ENCODE measurements around the gene CAND2. TPM values are rescaled to one million over a fixed set of nuclear protein-coding genes. Genes with fewer than 3 reads are reported as not detected.
"Not testable (repeated sequence)": the region's sequence is repeated elsewhere in the genome, so short reads cannot be mapped to it uniquely, and the experiment has no call there.

Gene CAND2
- total and polyA plus RNA-seq, 2 experiments from 2014 or later = 5.6 to 20.5 TPM

DNA sequence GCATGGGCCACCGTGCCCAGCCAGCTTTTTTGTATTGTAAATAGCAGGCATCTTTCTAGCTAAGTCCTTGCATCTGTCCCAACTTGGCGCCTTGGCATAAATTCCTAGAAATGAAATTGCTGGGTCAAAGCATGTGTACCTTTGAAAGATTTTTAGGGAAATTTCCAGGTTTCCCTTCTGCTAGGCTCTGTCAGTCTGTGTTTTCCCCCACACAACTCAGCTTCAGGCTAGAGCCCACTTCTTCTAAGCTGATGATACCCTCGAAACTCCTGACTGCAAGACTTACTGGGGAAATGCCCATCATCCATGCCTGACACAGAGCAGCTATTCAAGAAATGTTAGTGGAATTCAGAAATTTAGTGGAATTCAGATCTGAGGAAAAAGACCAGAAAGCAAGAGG lies 55.7 kb downstream of the CAND2 start:
- no peaks in the 10 kb centered on the region for H3K9me2 ChIP-seq (ENCODE audit: insufficient read depth)
- H3K4me1 ChIP-seq (ENCODE audit: insufficient read depth) = no peaks in the 10 kb centered on the region
- H3K36me3 ChIP-seq (ENCODE audit: insufficient read depth) = no peaks in the 10 kb centered on the region
- H3K27ac Mint-ChIP-seq = no peak overlapping the region
- DNase-seq (ENCODE audit: low spot score) = no peak
- H2AFZ ChIP-seq = no peak overlapping the region
- H3K36me3 Mint-ChIP-seq (ENCODE audit: low read depth) = no peaks in the 10 kb centered on the region; the same call in 2 of the 3 replicates
- no peak overlapping the region for H3K4me3 ChIP-seq
- no peak overlapping the region for H3K4me3 Mint-ChIP-seq
- no peaks in the 10 kb centered on the region for H3K4me1 Mint-ChIP-seq
- H3F3A ChIP-seq (replicated peaks; ENCODE audit: low read depth) = no peaks in the 10 kb centered on the region
- H3K4me2 ChIP-seq = no peak overlapping the region
- peaks cover 12% of the 10 kb centered on the region for H3K27me3 Mint-ChIP-seq (ENCODE audit: insufficient read depth, low read depth, poor library complexity)
- no peaks in the 10 kb centered on the region for H4K20me1 ChIP-seq (replicated peaks; ENCODE audit: insufficient read depth)
- H3K27ac ChIP-seq (ENCODE audit: low read depth) = no peak overlapping the region
- H3K9me3 Mint-ChIP-seq = peaks cover 14% of the 10 kb centered on the region
- ATAC-seq = no peak
- no peaks in the 10 kb centered on the region for H3K79me2 ChIP-seq (replicated peaks; ENCODE audit: insufficient read depth)
- TF ChIP-seq, protein P1, sequence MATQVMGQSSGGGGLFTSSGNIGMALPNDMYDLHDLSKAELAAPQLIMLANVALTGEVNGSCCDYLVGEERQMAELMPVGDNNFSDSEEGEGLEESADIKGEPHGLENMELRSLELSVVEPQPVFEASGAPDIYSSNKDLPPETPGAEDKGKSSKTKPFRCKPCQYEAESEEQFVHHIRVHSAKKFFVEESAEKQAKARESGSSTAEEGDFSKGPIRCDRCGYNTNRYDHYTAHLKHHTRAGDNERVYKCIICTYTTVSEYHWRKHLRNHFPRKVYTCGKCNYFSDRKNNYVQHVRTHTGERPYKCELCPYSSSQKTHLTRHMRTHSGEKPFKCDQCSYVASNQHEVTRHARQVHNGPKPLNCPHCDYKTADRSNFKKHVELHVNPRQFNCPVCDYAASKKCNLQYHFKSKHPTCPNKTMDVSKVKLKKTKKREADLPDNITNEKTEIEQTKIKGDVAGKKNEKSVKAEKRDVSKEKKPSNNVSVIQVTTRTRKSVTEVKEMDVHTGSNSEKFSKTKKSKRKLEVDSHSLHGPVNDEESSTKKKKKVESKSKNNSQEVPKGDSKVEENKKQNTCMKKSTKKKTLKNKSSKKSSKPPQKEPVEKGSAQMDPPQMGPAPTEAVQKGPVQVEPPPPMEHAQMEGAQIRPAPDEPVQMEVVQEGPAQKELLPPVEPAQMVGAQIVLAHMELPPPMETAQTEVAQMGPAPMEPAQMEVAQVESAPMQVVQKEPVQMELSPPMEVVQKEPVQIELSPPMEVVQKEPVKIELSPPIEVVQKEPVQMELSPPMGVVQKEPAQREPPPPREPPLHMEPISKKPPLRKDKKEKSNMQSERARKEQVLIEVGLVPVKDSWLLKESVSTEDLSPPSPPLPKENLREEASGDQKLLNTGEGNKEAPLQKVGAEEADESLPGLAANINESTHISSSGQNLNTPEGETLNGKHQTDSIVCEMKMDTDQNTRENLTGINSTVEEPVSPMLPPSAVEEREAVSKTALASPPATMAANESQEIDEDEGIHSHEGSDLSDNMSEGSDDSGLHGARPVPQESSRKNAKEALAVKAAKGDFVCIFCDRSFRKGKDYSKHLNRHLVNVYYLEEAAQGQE (IDR thresholded peaks at IDR 0.05; ENCODE audit: unreplicated experiment) = no peak
- TF ChIP-seq EZH2phosphoT487 (IDR thresholded peaks at IDR 0.05; ENCODE audit: unreplicated experiment) (no peak), CREB1 (CRISPR knock-in tag; IDR thresholded peaks at IDR 0.05; ENCODE audit: low read depth) (no peak), ZNF331 (CRISPR knock-in tag; IDR thresholded peaks at IDR 0.05; ENCODE audit: low read depth) (no peak), EZH2 (IDR thresholded peaks at IDR 0.05; ENCODE audit: low read depth, unreplicated experiment) (no peak), STAT1 (IDR thresholded peaks at IDR 0.05; ENCODE audit: unreplicated experiment) (no peak), NANOG (IDR thresholded peaks at IDR 0.05; ENCODE audit: borderline replicate concordance) (no peak), POLR2AphosphoS5 (IDR thresholded peaks at IDR 0.05; ENCODE audit: low read depth) (no peak), ZNF114 (CRISPR knock-in tag; IDR thresholded peaks at IDR 0.05) (no peak)
- TF ChIP-seq, protein P2, sequence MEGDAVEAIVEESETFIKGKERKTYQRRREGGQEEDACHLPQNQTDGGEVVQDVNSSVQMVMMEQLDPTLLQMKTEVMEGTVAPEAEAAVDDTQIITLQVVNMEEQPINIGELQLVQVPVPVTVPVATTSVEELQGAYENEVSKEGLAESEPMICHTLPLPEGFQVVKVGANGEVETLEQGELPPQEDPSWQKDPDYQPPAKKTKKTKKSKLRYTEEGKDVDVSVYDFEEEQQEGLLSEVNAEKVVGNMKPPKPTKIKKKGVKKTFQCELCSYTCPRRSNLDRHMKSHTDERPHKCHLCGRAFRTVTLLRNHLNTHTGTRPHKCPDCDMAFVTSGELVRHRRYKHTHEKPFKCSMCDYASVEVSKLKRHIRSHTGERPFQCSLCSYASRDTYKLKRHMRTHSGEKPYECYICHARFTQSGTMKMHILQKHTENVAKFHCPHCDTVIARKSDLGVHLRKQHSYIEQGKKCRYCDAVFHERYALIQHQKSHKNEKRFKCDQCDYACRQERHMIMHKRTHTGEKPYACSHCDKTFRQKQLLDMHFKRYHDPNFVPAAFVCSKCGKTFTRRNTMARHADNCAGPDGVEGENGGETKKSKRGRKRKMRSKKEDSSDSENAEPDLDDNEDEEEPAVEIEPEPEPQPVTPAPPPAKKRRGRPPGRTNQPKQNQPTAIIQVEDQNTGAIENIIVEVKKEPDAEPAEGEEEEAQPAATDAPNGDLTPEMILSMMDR (conservative IDR thresholded peaks at IDR 0.05; ENCODE audit: low read depth in 2 of 2) = no peak
- TF ChIP-seq, protein P3, sequence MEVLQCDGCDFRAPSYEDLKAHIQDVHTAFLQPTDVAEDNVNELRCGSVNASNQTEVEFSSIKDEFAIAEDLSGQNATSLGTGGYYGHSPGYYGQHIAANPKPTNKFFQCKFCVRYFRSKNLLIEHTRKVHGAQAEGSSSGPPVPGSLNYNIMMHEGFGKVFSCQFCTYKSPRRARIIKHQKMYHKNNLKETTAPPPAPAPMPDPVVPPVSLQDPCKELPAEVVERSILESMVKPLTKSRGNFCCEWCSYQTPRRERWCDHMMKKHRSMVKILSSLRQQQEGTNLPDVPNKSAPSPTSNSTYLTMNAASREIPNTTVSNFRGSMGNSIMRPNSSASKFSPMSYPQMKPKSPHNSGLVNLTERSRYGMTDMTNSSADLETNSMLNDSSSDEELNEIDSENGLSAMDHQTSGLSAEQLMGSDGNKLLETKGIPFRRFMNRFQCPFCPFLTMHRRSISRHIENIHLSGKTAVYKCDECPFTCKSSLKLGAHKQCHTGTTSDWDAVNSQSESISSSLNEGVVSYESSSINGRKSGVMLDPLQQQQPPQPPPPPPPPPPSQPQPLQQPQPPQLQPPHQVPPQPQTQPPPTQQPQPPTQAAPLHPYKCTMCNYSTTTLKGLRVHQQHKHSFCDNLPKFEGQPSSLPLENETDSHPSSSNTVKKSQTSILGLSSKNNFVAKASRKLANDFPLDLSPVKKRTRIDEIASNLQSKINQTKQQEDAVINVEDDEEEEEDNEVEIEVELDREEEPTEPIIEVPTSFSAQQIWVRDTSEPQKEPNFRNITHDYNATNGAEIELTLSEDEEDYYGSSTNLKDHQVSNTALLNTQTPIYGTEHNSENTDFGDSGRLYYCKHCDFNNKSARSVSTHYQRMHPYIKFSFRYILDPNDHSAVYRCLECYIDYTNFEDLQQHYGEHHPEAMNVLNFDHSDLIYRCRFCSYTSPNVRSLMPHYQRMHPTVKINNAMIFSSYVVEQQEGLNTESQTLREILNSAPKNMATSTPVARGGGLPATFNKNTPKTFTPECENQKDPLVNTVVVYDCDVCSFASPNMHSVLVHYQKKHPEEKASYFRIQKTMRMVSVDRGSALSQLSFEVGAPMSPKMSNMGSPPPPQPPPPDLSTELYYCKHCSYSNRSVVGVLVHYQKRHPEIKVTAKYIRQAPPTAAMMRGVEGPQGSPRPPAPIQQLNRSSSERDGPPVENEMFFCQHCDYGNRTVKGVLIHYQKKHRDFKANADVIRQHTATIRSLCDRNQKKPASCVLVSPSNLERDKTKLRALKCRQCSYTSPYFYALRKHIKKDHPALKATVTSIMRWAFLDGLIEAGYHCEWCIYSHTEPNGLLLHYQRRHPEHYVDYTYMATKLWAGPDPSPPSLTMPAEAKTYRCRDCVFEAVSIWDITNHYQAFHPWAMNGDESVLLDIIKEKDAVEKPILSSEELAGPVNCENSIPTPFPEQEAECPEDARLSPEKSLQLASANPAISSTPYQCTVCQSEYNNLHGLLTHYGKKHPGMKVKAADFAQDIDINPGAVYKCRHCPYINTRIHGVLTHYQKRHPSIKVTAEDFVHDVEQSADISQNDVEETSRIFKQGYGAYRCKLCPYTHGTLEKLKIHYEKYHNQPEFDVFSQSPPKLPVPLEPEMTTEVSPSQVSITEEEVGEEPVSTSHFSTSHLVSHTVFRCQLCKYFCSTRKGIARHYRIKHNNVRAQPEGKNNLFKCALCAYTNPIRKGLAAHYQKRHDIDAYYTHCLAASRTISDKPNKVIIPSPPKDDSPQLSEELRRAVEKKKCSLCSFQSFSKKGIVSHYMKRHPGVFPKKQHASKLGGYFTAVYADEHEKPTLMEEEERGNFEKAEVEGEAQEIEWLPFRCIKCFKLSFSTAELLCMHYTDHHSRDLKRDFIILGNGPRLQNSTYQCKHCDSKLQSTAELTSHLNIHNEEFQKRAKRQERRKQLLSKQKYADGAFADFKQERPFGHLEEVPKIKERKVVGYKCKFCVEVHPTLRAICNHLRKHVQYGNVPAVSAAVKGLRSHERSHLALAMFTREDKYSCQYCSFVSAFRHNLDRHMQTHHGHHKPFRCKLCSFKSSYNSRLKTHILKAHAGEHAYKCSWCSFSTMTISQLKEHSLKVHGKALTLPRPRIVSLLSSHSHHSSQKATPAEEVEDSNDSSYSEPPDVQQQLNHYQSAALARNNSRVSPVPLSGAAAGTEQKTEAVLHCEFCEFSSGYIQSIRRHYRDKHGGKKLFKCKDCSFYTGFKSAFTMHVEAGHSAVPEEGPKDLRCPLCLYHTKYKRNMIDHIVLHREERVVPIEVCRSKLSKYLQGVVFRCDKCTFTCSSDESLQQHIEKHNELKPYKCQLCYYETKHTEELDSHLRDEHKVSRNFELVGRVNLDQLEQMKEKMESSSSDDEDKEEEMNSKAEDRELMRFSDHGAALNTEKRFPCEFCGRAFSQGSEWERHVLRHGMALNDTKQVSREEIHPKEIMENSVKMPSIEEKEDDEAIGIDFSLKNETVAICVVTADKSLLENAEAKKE (CRISPR knock-in tag; IDR thresholded peaks at IDR 0.05) = no peak
- no peaks in the 10 kb centered on the region for H3K27me3 ChIP-seq (ENCODE audit: insufficient read depth)

DNA sequence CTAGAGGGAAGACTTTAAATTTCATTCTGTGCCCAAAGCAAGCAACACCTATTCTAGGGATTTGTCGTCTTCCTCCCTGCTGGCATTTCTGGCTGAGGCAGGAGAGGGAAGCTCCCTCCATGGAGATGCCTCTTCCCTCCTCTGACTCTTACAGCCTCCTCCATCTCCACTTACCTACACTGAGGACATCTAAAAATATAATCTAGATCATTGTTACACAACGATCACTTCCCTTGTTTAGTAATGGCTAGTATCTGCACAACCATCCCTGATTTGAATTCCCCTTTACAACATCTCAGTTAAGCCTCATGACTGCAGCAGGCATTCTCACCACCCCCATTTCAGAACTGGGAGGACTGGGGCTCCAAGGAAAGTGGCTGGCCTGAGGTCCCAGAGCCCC lies 57.4 kb downstream of the CAND2 start:
- H2AFZ ChIP-seq; H3K27me3 ChIP-seq (ENCODE audit: insufficient read depth); H3K27ac ChIP-seq (ENCODE audit: low read depth); ATAC-seq; H3F3A ChIP-seq (replicated peaks; ENCODE audit: low read depth); H3K9me2 ChIP-seq (ENCODE audit: insufficient read depth); H3K9me3 Mint-ChIP-seq; DNase-seq (ENCODE audit: low spot score); H3K4me1 ChIP-seq (ENCODE audit: insufficient read depth); H3K79me2 ChIP-seq (replicated peaks; ENCODE audit: insufficient read depth); H3K36me3 ChIP-seq (ENCODE audit: insufficient read depth); H4K20me1 ChIP-seq (replicated peaks; ENCODE audit: insufficient read depth); H3K4me2 ChIP-seq; H3K27ac Mint-ChIP-seq; H3K36me3 Mint-ChIP-seq (ENCODE audit: low read depth); H3K4me1 Mint-ChIP-seq; H3K4me3 ChIP-seq; H3K4me3 Mint-ChIP-seq: not testable (repeated sequence)
- peaks cover 15% of the 10 kb centered on the region for H3K27me3 Mint-ChIP-seq (ENCODE audit: insufficient read depth, low read depth, poor library complexity)
